Measurements from ENCODE around the gene TSPEAR. TPM values are rescaled to one million over a fixed set of nuclear protein-coding genes. Genes with fewer than 3 reads are reported as not detected.

The TSPEAR gene
- total and polyA plus RNA-seq, 2 donors (not counting 1 experiment from before 2014, with no cell fraction given): not detected

DNA sequence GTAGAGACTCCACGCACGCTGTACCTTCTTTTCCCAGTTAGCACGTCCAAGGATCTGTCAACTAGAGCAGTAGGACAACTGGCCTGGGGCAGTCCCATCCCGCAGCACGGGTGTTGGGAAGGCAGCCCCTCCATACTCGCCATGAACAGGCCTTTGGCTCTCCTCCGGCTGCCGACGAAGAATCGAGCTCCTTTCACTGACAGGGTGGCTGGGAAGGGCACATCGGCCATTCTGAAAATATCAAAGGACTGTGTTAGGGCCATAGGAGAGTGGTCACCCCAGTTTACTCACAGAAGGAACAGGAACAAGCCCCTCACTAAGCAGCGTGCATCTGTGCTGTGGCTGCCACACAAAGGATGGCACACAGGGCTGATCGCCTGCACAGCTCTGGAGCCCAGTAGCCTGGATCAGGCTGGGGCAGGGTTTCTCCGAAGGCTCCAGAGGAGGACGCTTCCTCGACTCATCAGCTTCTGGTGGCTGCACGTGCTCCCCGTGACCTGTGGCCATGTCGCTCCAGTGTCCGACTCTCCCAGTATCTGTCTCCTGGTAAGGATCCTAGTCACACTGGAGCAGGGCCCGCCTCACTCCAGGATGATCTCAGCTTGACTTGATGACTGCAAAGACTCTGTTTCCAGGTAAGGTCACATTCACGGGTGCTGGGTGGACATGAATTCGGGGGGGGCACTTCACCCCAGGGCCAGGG is 180.3 kb downstream of the TSPEAR start:
- no peak for DNase-seq (ENCODE audit: low read depth in 2 of 2)
- Histone ChIP-seq H3K36me3 (ENCODE audit: control insufficient read depth, insufficient read depth, low read length) (no peaks in the 10 kb centered on the region), H3K4me1 (ENCODE audit: control insufficient read depth, extremely low read depth, insufficient read depth, low read length) (no peaks in the 10 kb centered on the region), H3K79me2 (ENCODE audit: control insufficient read depth, insufficient read depth, low read length) (no peaks in the 10 kb centered on the region), H3K27me3 (ENCODE audit: control insufficient read depth, insufficient read depth, low read length) (no peaks in the 10 kb centered on the region), H4K20me1 (ENCODE audit: control insufficient read depth, extremely low read depth, insufficient read depth, low read length) (no peaks in the 10 kb centered on the region), H3K27ac (ENCODE audit: insufficient read depth, low read length) (no peak overlapping the region), H3K4me3 (replicated peaks in 1 of 4; ENCODE audit: control extremely low read depth in 1 of 4, insufficient read depth in 1 of 4, low read depth in 3 of 4, low read length in 4 of 4) (no peak overlapping the region), H3K4me2 (ENCODE audit: extremely low read depth, insufficient read depth, low read length) (no peak overlapping the region), H2AFZ (ENCODE audit: low read length) (no peak overlapping the region), H3K9ac (ENCODE audit: insufficient read depth, low read length) (no peak overlapping the region), H3K9me3 (ENCODE audit: control insufficient read depth, insufficient read depth, low read depth, low read length) (no peaks in the 10 kb centered on the region)
- TF ChIP-seq, protein P1, sequence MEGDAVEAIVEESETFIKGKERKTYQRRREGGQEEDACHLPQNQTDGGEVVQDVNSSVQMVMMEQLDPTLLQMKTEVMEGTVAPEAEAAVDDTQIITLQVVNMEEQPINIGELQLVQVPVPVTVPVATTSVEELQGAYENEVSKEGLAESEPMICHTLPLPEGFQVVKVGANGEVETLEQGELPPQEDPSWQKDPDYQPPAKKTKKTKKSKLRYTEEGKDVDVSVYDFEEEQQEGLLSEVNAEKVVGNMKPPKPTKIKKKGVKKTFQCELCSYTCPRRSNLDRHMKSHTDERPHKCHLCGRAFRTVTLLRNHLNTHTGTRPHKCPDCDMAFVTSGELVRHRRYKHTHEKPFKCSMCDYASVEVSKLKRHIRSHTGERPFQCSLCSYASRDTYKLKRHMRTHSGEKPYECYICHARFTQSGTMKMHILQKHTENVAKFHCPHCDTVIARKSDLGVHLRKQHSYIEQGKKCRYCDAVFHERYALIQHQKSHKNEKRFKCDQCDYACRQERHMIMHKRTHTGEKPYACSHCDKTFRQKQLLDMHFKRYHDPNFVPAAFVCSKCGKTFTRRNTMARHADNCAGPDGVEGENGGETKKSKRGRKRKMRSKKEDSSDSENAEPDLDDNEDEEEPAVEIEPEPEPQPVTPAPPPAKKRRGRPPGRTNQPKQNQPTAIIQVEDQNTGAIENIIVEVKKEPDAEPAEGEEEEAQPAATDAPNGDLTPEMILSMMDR (conservative IDR thresholded peaks at IDR 0.05 in 1 of 2, IDR thresholded peaks at IDR 0.05 in 1 of 2; ENCODE audit: low read depth in 1 of 2, low read length in 2 of 2): no peak
- no peak for TF ChIP-seq EZH2 (IDR thresholded peaks at IDR 0.05; ENCODE audit: low read length, missing control alignments)

- Histone ChIP-seq H3K9ac (ENCODE audit: insufficient read depth, low read length) (no peak overlapping the region), H3K36me3 (ENCODE audit: control insufficient read depth, insufficient read depth, low read length) (no peaks in the 10 kb centered on the region), H3K4me3 (replicated peaks in 1 of 4; ENCODE audit: control extremely low read depth in 1 of 4, insufficient read depth in 1 of 4, low read depth in 3 of 4, low read length in 4 of 4) (no peak overlapping the region), H2AFZ (ENCODE audit: low read length) (no peak overlapping the region), H3K27ac (ENCODE audit: insufficient read depth, low read length) (no peak overlapping the region), H3K79me2 (ENCODE audit: control insufficient read depth, insufficient read depth, low read length) (no peaks in the 10 kb centered on the region), H3K4me1 (ENCODE audit: control insufficient read depth, extremely low read depth, insufficient read depth, low read length) (no peaks in the 10 kb centered on the region), H3K27me3 (ENCODE audit: control insufficient read depth, insufficient read depth, low read length) (no peaks in the 10 kb centered on the region), H4K20me1 (ENCODE audit: control insufficient read depth, extremely low read depth, insufficient read depth, low read length) (no peaks in the 10 kb centered on the region), H3K4me2 (ENCODE audit: extremely low read depth, insufficient read depth, low read length) (no peak overlapping the region), H3K9me3 (ENCODE audit: control insufficient read depth, insufficient read depth, low read depth, low read length) (no peaks in the 10 kb centered on the region)
- TF ChIP-seq, protein P1 (conservative IDR thresholded peaks at IDR 0.05 in 1 of 2, IDR thresholded peaks at IDR 0.05 in 1 of 2; ENCODE audit: low read depth in 1 of 2, low read length in 2 of 2): no peak
- TF ChIP-seq EZH2 (IDR thresholded peaks at IDR 0.05; ENCODE audit: low read length, missing control alignments): no peak
- DNase-seq (ENCODE audit: low read depth in 2 of 2): no peak
These were observed 181.0 kb downstream of the TSPEAR start for GRCh38 chr21:44530221-44530902.

DNA sequence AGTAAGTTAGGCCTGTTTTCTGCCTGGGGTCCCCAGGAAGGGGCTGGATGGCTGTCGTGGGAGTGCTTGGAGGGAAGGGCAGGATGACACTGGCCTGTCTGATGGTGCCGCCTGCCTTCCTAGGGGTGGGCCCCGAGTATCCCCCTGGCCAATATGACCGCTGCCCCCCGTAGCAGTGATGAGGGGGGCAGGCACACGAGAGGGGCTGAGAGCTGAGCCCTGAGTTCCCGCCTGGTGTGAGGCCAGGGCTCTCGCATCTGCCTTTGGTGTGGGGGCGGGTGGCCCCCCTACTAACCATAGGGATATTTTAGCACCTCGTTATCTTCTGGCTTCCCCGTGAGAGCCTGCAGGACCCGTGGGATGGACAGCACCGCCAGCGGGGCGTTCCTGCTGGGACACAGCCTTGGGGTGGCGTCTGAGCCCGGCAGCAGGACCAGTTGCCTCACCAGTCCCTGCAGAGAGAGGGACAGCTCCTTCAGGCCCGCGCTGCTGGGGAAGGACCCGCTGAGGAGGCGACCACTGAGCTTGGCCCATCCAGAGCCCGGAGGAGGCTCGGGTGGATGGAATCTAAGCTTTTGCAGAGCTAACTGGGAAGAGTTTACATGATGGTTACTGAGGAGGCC is 181.8 kb downstream of the TSPEAR start:
- H3K27ac ChIP-seq (ENCODE audit: insufficient read depth, low read length): no peak overlapping the region
- H4K20me1 ChIP-seq (ENCODE audit: control insufficient read depth, extremely low read depth, insufficient read depth, low read length): no peaks in the 10 kb centered on the region
- H3K4me3 ChIP-seq (replicated peaks in 1 of 4; ENCODE audit: control extremely low read depth in 1 of 4, insufficient read depth in 1 of 4, low read depth in 3 of 4, low read length in 4 of 4): no peak overlapping the region
- no peak overlapping the region for H3K9ac ChIP-seq (ENCODE audit: insufficient read depth, low read length)
- H3K4me2 ChIP-seq (ENCODE audit: extremely low read depth, insufficient read depth, low read length): no peak overlapping the region
- no peaks in the 10 kb centered on the region for H3K27me3 ChIP-seq (ENCODE audit: control insufficient read depth, insufficient read depth, low read length)
- H3K4me1 ChIP-seq (ENCODE audit: control insufficient read depth, extremely low read depth, insufficient read depth, low read length): no peaks in the 10 kb centered on the region
- no peak overlapping the region for H2AFZ ChIP-seq (ENCODE audit: low read length)
- H3K36me3 ChIP-seq (ENCODE audit: control insufficient read depth, insufficient read depth, low read length): no peaks in the 10 kb centered on the region
- H3K79me2 ChIP-seq (ENCODE audit: control insufficient read depth, insufficient read depth, low read length): no peaks in the 10 kb centered on the region
- H3K9me3 ChIP-seq (ENCODE audit: control insufficient read depth, insufficient read depth, low read depth, low read length): no peaks in the 10 kb centered on the region
- no peak for DNase-seq (ENCODE audit: low read depth in 2 of 2)
- no peak for TF ChIP-seq EZH2 (IDR thresholded peaks at IDR 0.05; ENCODE audit: low read length, missing control alignments)
- TF ChIP-seq, protein P1 (conservative IDR thresholded peaks at IDR 0.05 in 1 of 2, IDR thresholded peaks at IDR 0.05 in 1 of 2; ENCODE audit: low read depth in 1 of 2, low read length in 2 of 2): no peak

Data from fibroblast of lung (primary cell).